HG02943 (cell line): ENCODE data around the gene SOBP.
"Not testable (repeated sequence)": the region's sequence is repeated elsewhere in the genome, so short reads cannot be mapped to it uniquely, and the experiment has no call there.

Source experiments
- ATAC-seq: cut with Tn5 transposase; IDR thresholded peaks from one replicate; pipeline ENCODE4 v1.9.1; 2021; ENCODE audit warnings: mild to moderate bottlenecking, low read depth, moderate library complexity; ENCODE audit not compliant: unreplicated experiment

SOBP gene

GRCh38 chr6:107489636-107490565, at the start of gene SOBP:
Gene SOBP, plus strand, starts transcription at chr6:107490117. Its CDS starts 500 bp downstream, at chr6:107490617.
- ATAC-seq = no peak

- ATAC-seq = no peak
These were observed 49.0 kb upstream of the SOBP start for GRCh38 chr6:107440936-107441335.

- ATAC-seq = no peak
These were observed 48.2 kb upstream of the SOBP start for GRCh38 chr6:107441682-107442081.

GRCh38 chr6:107442938-107443607, 46.8 kb upstream of the SOBP start:
- no peak for ATAC-seq

- ATAC-seq = no peak
These were observed 46.2 kb upstream of the SOBP start for GRCh38 chr6:107443608-107444267.

- no peak for ATAC-seq
These were observed 45.6 kb upstream of the SOBP start for GRCh38 chr6:107444277-107444676.

- ATAC-seq = no peak
These were observed 42.2 kb upstream of the SOBP start for GRCh38 chr6:107447663-107448216.

- ATAC-seq = no peak
These were observed 41.1 kb upstream of the SOBP start for GRCh38 chr6:107448776-107449175.

- peak; percentile 33 for ATAC-seq
These were observed 31.1 kb upstream of the SOBP start for GRCh38 chr6:107458672-107459282.

- ATAC-seq = peak; percentile 92
These were observed 30.4 kb upstream of the SOBP start, which contains the start of gene PDSS2 for GRCh38 chr6:107459283-107460082. Gene PDSS2, minus strand, starts transcription at chr6:107459564. Its CDS starts 279 bp downstream, at chr6:107459285.

GRCh38 chr6:107460083-107460631, 29.8 kb upstream of the SOBP start:
- no peak for ATAC-seq

GRCh38 chr6:107466062-107466461, 23.9 kb upstream of the SOBP start:
- ATAC-seq = no peak

- no peak for ATAC-seq
These were observed 19.6 kb upstream of the SOBP start for GRCh38 chr6:107470364-107470763.

GRCh38 chr6:107473660-107474059, 16.3 kb upstream of the SOBP start:
- no peak for ATAC-seq

- ATAC-seq = not testable (repeated sequence)
These were observed 14.6 kb upstream of the SOBP start for GRCh38 chr6:107475360-107475759.

GRCh38 chr6:107475826-107476225, 14.1 kb upstream of the SOBP start:
- not testable (repeated sequence) for ATAC-seq

- ATAC-seq = no peak
These were observed 10.7 kb upstream of the SOBP start for GRCh38 chr6:107479089-107479690.

GRCh38 chr6:107485157-107485556, 4.8 kb upstream of the SOBP start:
- no peak for ATAC-seq
